NCI-H2196 treated with DMSO at 0.1 percent for 48 hours (cell line): ENCODE data around the gene NINL.

ENCODE experiments used
- DNase-seq: peaks from one replicate; lab custom pipeline; 2025; ENCODE audit not compliant: unreplicated experiment; lab: John Stamatoyannopoulos, UW

Gene NINL

GRCh38 chr20:25467441-25467840, 117.9 kb downstream of the NINL start:
- DNase-seq: no peak

- DNase-seq: no peak
Measured at GRCh38 chr20:25466846-25467245, 118.5 kb downstream of the NINL start.

GRCh38 chr20:25465243-25466135, 119.8 kb downstream of the NINL start:
- no peak for DNase-seq

- no peak for DNase-seq
Measured at GRCh38 chr20:25464501-25465242, 120.7 kb downstream of the NINL start.

- DNase-seq: no peak
Measured at GRCh38 chr20:25461786-25462545, 123.4 kb downstream of the NINL start.

GRCh38 chr20:25461281-25461650, 124.1 kb downstream of the NINL start:
- no peak for DNase-seq

- DNase-seq: no peak
Measured at GRCh38 chr20:25460566-25461280, 124.6 kb downstream of the NINL start.

GRCh38 chr20:25459916-25460535, 125.3 kb downstream of the NINL start:
- DNase-seq: no peak

GRCh38 chr20:25459111-25459830, 126.1 kb downstream of the NINL start:
- no peak for DNase-seq

- no peak for DNase-seq
Measured at GRCh38 chr20:25457886-25458680, 127.2 kb downstream of the NINL start.

GRCh38 chr20:25454153-25454900, 131.0 kb downstream of the NINL start:
- DNase-seq: no peak

GRCh38 chr20:25453035-25453810, 132.1 kb downstream of the NINL start:
- peak; percentile 2 for DNase-seq

- no peak for DNase-seq
Measured at GRCh38 chr20:25452333-25452732, 133.0 kb downstream of the NINL start.

GRCh38 chr20:25447671-25448070, 137.7 kb downstream of the NINL start:
- no peak for DNase-seq

- DNase-seq: no peak
Measured at GRCh38 chr20:25444556-25444955, 140.8 kb downstream of the NINL start.

GRCh38 chr20:25439328-25439727, 146.0 kb downstream of the NINL start:
- DNase-seq: no peak

- no peak for DNase-seq
Measured at GRCh38 chr20:25437153-25437581, 148.2 kb downstream of the NINL start.
